ENCODE data around the gene NTM. TPM values are rescaled to one million over a fixed set of nuclear protein-coding genes. Genes with fewer than 3 reads are reported as not detected.
"Not testable (repeated sequence)": the region's sequence is repeated elsewhere in the genome, so short reads cannot be mapped to it uniquely, and the experiment has no call there.

The NTM gene
- total RNA-seq, 4 donors from 2014 or later = 0.78 to 1.1 (median 0.88) TPM; not detected in 1

GRCh38 chr11:132064987-132065620, 694.7 kb downstream of the NTM start:
- H3K27me3 ChIP-seq = no peaks in the 10 kb centered on the region
- no peak overlapping the region for H3K4me3 ChIP-seq (replicated peaks in 1 of 3)
- no peak for DNase-seq
- no peak overlapping the region for H3K27ac ChIP-seq
- intact Hi-C loops (cut with DNase I) = no loop called here
- H3K9me3 ChIP-seq = no peaks in the 10 kb centered on the region
- H3K4me1 ChIP-seq = no peaks in the 10 kb centered on the region
- H3K36me3 ChIP-seq = no peaks in the 10 kb centered on the region
- TF ChIP-seq POLR2A (IDR thresholded peaks at IDR 0.05) = no peak
- TF ChIP-seq CTCF (IDR thresholded peaks at IDR 0.05) = no peak
- 48 to 59% methylated on average over 4 of the region's 4 CpGs for WGBS, 2 donors

GRCh38 chr11:132068556-132068955, 698.1 kb downstream of the NTM start:
- no peak for DNase-seq
- intact Hi-C loops (cut with DNase I) = no loop called here
- TF ChIP-seq POLR2A (IDR thresholded peaks at IDR 0.05) (no peak), CTCF (IDR thresholded peaks at IDR 0.05) (no peak)
- Histone ChIP-seq H3K4me1 (no peaks in the 10 kb centered on the region), H3K27ac (no peak overlapping the region), H3K36me3 (no peaks in the 10 kb centered on the region), H3K4me3 (replicated peaks in 1 of 3) (no peak overlapping the region), H3K27me3 (no peaks in the 10 kb centered on the region), H3K9me3 (no peaks in the 10 kb centered on the region)

GRCh38 chr11:132069593-132069992, 699.2 kb downstream of the NTM start:
- H3K36me3 ChIP-seq; H3K4me1 ChIP-seq; H3K9me3 ChIP-seq; intact Hi-C loops (cut with DNase I); H3K27ac ChIP-seq; H3K27me3 ChIP-seq; DNase-seq; H3K4me3 ChIP-seq (replicated peaks in 1 of 3): not testable (repeated sequence)
- 91 to 93% methylated on average over 15 of the region's 15 CpGs for WGBS, 2 donors

- H3K4me3 ChIP-seq (replicated peaks in 1 of 3); H3K4me1 ChIP-seq; H3K36me3 ChIP-seq; DNase-seq; intact Hi-C loops (cut with DNase I); H3K9me3 ChIP-seq; H3K27me3 ChIP-seq; H3K27ac ChIP-seq: not testable (repeated sequence)
- WGBS, 2 donors = 96% methylated on average over 17 of the region's 17 CpGs
Observed at GRCh38 chr11:132070907-132071306, 700.5 kb downstream of the NTM start.

- DNase-seq = no peak
- Histone ChIP-seq H3K27ac (no peak overlapping the region), H3K4me3 (replicated peaks in 1 of 3) (no peak overlapping the region), H3K9me3 (no peaks in the 10 kb centered on the region), H3K4me1 (no peaks in the 10 kb centered on the region), H3K36me3 (no peaks in the 10 kb centered on the region), H3K27me3 (no peaks in the 10 kb centered on the region)
- intact Hi-C loops (cut with DNase I) = no loop called here
- 61% methylated on average over 6 of the region's 6 CpGs for WGBS, 2 donors
- TF ChIP-seq CTCF (IDR thresholded peaks at IDR 0.05) = no peak
- no peak for TF ChIP-seq POLR2A (IDR thresholded peaks at IDR 0.05)
Observed at GRCh38 chr11:132072044-132072857, 701.8 kb downstream of the NTM start.

GRCh38 chr11:132072858-132073211, 702.4 kb downstream of the NTM start:
- no peak for DNase-seq
- H3K27me3 ChIP-seq = no peaks in the 10 kb centered on the region
- no peaks in the 10 kb centered on the region for H3K36me3 ChIP-seq
- intact Hi-C loops (cut with DNase I) = no loop called here
- H3K27ac ChIP-seq = no peak overlapping the region
- no peaks in the 10 kb centered on the region for H3K4me1 ChIP-seq
- WGBS, 2 donors = 73 to 88% methylated on average over 3 of the region's 3 CpGs
- H3K4me3 ChIP-seq (replicated peaks in 1 of 3) = no peak overlapping the region
- H3K9me3 ChIP-seq = no peaks in the 10 kb centered on the region
- TF ChIP-seq CTCF (IDR thresholded peaks at IDR 0.05) (no peak), POLR2A (IDR thresholded peaks at IDR 0.05) (no peak)
